Glutamatergic neuron (in vitro differentiated cells): Measurements from ENCODE around the gene DIP2A. TPM values are rescaled to one million over a fixed set of nuclear protein-coding genes. Genes with fewer than 3 reads are reported as not detected.

Experiments
- DNase-seq: peaks from one replicate; pipeline ENCODE4 v3.0.0; 2022
- H3K27ac Mint-ChIP-seq: one replicate; pipeline ENCODE4 v1.8.0; 2020; ENCODE audit warnings: mild to moderate bottlenecking, mixed read lengths, inconsistent platforms; ENCODE audit not compliant: unreplicated experiment
- H3K27me3 Mint-ChIP-seq: one replicate; pipeline ENCODE4 v1.8.0; 2020; ENCODE audit warnings: mild to moderate bottlenecking, moderate library complexity, mixed read lengths, inconsistent platforms; ENCODE audit not compliant: unreplicated experiment
- H3K36me3 Mint-ChIP-seq: one replicate; pipeline ENCODE4 v1.8.0; 2020; ENCODE audit warnings: mild to moderate bottlenecking, mixed read lengths, inconsistent platforms; ENCODE audit not compliant: unreplicated experiment
- H3K4me1 Mint-ChIP-seq: one replicate; pipeline ENCODE4 v1.8.0; 2020; ENCODE audit warnings: mild to moderate bottlenecking, low read depth, mixed read lengths, inconsistent platforms; ENCODE audit not compliant: unreplicated experiment
- H3K4me3 Mint-ChIP-seq: one replicate; pipeline ENCODE4 v1.8.0; 2020; ENCODE audit warnings: mild to moderate bottlenecking, mixed read lengths, inconsistent platforms; ENCODE audit not compliant: unreplicated experiment
- H3K9me3 Mint-ChIP-seq: one replicate; pipeline ENCODE4 v1.8.0; 2020; ENCODE audit warnings: mild to moderate bottlenecking, moderate library complexity, mixed read lengths, inconsistent platforms; ENCODE audit not compliant: unreplicated experiment
- total RNA-seq: library from RNA; stranded (reverse); fragmentation: NEBNext Ultra II Directional; extraction: Animal tissue kit (Norgen Biotek cat#: 25700); gene quantifications from one replicate; pipeline ENCODE4 v1.2.1, GENCODE V29; 2021; ENCODE audit not compliant: unreplicated experiment
- TF ChIP-seq, protein P1 (sequence below): fragments of 200-600 bp; sonication (generic); IDR thresholded peaks from one replicate; pipeline ENCODE4 v1.5.0; 2021; ENCODE audit not compliant: partially characterized antibody, unreplicated experiment

DIP2A gene
- total RNA-seq, 1 donor from 2014 or later: 55.4 TPM

- H3K36me3 Mint-ChIP-seq: peaks cover 8% of the 10 kb centered on the region
These were observed 78.3 kb downstream of the DIP2A start for GRCh38 chr21:46537026-46537425.

DNA sequence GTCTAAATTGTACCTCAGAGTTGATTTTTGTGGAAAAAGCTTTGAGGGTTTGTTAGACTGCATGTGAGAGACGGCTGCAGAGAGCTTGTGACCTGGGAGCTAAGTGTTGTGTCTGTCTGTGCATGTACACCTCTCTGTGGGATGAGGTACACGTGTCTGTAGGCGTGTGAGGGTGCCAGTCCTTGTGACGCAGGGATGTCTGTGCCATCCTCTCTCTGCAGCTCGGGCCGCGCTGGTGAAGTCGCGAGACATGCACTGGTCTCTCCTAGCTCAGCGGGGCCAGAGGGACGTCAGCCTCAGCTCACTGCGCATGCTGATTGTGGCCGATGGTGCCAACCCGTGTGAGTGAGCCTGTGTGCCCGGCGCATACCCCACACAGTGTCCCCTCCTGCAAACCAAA lies 79.6 kb downstream of the DIP2A start:
- Mint-ChIP-seq H3K27me3 (no peaks in the 10 kb centered on the region), H3K36me3 (peaks cover 8% of the 10 kb centered on the region), H3K4me3 (no peak overlapping the region), H3K9me3 (peaks cover 1% of the 10 kb centered on the region), H3K4me1 (peaks cover 4% of the 10 kb centered on the region), H3K27ac (no peak overlapping the region)
- DNase-seq: no peak
- TF ChIP-seq, protein P1, sequence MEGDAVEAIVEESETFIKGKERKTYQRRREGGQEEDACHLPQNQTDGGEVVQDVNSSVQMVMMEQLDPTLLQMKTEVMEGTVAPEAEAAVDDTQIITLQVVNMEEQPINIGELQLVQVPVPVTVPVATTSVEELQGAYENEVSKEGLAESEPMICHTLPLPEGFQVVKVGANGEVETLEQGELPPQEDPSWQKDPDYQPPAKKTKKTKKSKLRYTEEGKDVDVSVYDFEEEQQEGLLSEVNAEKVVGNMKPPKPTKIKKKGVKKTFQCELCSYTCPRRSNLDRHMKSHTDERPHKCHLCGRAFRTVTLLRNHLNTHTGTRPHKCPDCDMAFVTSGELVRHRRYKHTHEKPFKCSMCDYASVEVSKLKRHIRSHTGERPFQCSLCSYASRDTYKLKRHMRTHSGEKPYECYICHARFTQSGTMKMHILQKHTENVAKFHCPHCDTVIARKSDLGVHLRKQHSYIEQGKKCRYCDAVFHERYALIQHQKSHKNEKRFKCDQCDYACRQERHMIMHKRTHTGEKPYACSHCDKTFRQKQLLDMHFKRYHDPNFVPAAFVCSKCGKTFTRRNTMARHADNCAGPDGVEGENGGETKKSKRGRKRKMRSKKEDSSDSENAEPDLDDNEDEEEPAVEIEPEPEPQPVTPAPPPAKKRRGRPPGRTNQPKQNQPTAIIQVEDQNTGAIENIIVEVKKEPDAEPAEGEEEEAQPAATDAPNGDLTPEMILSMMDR: no peak

More at GRCh38 chr21:46537026-46537425, 78.3 kb downstream of the DIP2A start:
- DNase-seq: no peak
- Mint-ChIP-seq H3K27me3 (no peaks in the 10 kb centered on the region), H3K9me3 (peaks cover 1% of the 10 kb centered on the region), H3K4me3 (no peak overlapping the region), H3K27ac (no peak overlapping the region), H3K4me1 (peaks cover under 1% of the 10 kb centered on the region)
- TF ChIP-seq, protein P1: no peak

GRCh38 chr21:46538851-46539666 lies 80.4 kb downstream of the DIP2A start:
- H3K36me3 Mint-ChIP-seq: peaks cover 8% of the 10 kb centered on the region
- H3K4me3 Mint-ChIP-seq: no peak overlapping the region
- DNase-seq: no peak
- TF ChIP-seq, protein P1: no peak
- peaks cover 1% of the 10 kb centered on the region for H3K9me3 Mint-ChIP-seq
- no peak overlapping the region for H3K27ac Mint-ChIP-seq
- peaks cover 4% of the 10 kb centered on the region for H3K4me1 Mint-ChIP-seq
- no peaks in the 10 kb centered on the region for H3K27me3 Mint-ChIP-seq

- no peak overlapping the region for H3K4me3 Mint-ChIP-seq
- H3K27ac Mint-ChIP-seq: no peak overlapping the region
- TF ChIP-seq, protein P1: no peak
- peaks cover 8% of the 10 kb centered on the region for H3K36me3 Mint-ChIP-seq
- peaks cover 1% of the 10 kb centered on the region for H3K9me3 Mint-ChIP-seq
- no peak for DNase-seq
- no peaks in the 10 kb centered on the region for H3K27me3 Mint-ChIP-seq
- H3K4me1 Mint-ChIP-seq: peaks cover 4% of the 10 kb centered on the region
These were observed 81.5 kb downstream of the DIP2A start for GRCh38 chr21:46540087-46540710.
